Endothelial cell of umbilical vein (primary cell): ENCODE measurements around the gene DDX3X. TPM values are rescaled to one million over a fixed set of nuclear protein-coding genes. Genes with fewer than 3 reads are reported as not detected.
"Not testable (repeated sequence)": the region's sequence is repeated elsewhere in the genome, so short reads cannot be mapped to it uniquely, and the experiment has no call there.

Experiments used
- BruUV-seq: library from RNA; stranded (reverse); fragments of 400-500 nt; replicated peaks from 2 replicates; lab custom pipeline; 2021; lab: Mats Ljungman, UMichigan
- CTCF ChIA-PET: fragments of 300-600, 350-600 bp; sonication (Branson Sonifier 250); formaldehyde crosslinking; loops from one replicate; lab custom pipeline; 2021; ENCODE audit warnings: antibody characterized with exemption, inconsistent platforms; lab: Charles Lee
- POLR2A ChIA-PET: fragments of 300-600, 350-600 bp; sonication (Branson Sonifier 250); formaldehyde crosslinking; loops from one replicate; lab custom pipeline; 2021; ENCODE audit warnings: antibody characterized with exemption, inconsistent platforms; lab: Charles Lee
- DNase-seq: peaks from one replicate; pipeline ENCODE4 v3.0.0-alpha.2; 2011; ENCODE audit warnings: low read depth, low spot score
- FAIRE-seq: peaks from 2 replicates; lab custom pipeline; 2011; peaks lifted over from hg19 to GRCh38; lab: Jason Lieb, UNC
- H2AFZ ChIP-seq: 2 replicates; pipeline ENCODE4 v1.6.0; 2012; ENCODE audit warnings: low read depth, low read length, control low read depth, inconsistent platforms
- H3K27ac ChIP-seq: 2 replicates; pipeline ENCODE4 v1.5.1; 2011; ENCODE audit warnings: low read depth, mild to moderate bottlenecking, control low read depth, low read length, moderate library complexity; ENCODE audit not compliant: insufficient read depth
- H3K27me3 ChIP-seq, 2 experiments: 2 replicates each; pipeline versions ENCODE4 v1.6.0 to v1.6.1; 2011; ENCODE audit warnings: low read length in 2 of 2, mixed read lengths in 1 of 2; ENCODE audit not compliant: control insufficient read depth in 2 of 2, insufficient read depth in 2 of 2
- H3K36me3 ChIP-seq, 2 experiments: 2 replicates in 1 of 2; 3 replicates in 1 of 2; pipeline ENCODE4 v1.5.1; 2011; ENCODE audit warnings: low read length in 2 of 2, mild to moderate bottlenecking in 1 of 2, moderate library complexity in 1 of 2; ENCODE audit not compliant: control insufficient read depth in 2 of 2, insufficient read depth in 2 of 2; ENCODE audit errors: extremely low read depth in 1 of 2
- H3K4me1 ChIP-seq: 3 replicates; pipeline ENCODE4 v1.5.1; 2011; ENCODE audit warnings: mild to moderate bottlenecking, low read length; ENCODE audit not compliant: control insufficient read depth, insufficient read depth; ENCODE audit errors: extremely low read depth
- H3K4me2 ChIP-seq: 2 replicates; pipeline ENCODE4 v1.6.1; 2011; ENCODE audit warnings: low read length, control low read depth, mixed read lengths; ENCODE audit not compliant: insufficient read depth
- H3K4me3 ChIP-seq, 3 experiments: fragments of 200-600 bp in 1 of 3; sonication (generic), shearing (Covaris generic) in 1 of 3; replicated peaks in 1 of 3; 2 replicates each; pipeline ENCODE4 v1.5.1; 2011 to 2016; ENCODE audit warnings: control low read depth in 3 of 3, low read length in 3 of 3, mild to moderate bottlenecking in 2 of 3, inconsistent platforms in 1 of 3, low read depth in 1 of 3, moderate library complexity in 1 of 3; ENCODE audit not compliant: insufficient read depth in 1 of 3
- H3K79me2 ChIP-seq: 2 replicates; pipeline ENCODE4 v1.6.0; 2012; ENCODE audit warnings: low read length, inconsistent platforms; ENCODE audit not compliant: control insufficient read depth, insufficient read depth
- H3K9ac ChIP-seq: replicated peaks from 2 replicates; pipeline ENCODE3; 2011; ENCODE audit warnings: low read length, control low read depth; ENCODE audit not compliant: insufficient read depth; ENCODE audit errors: extremely low read depth
- H3K9me1 ChIP-seq: replicated peaks from 3 replicates; pipeline ENCODE4 v1.6.0; 2011; ENCODE audit warnings: mild to moderate bottlenecking, low read length; ENCODE audit not compliant: control insufficient read depth, insufficient read depth; ENCODE audit errors: extremely low read depth
- H3K9me3 ChIP-seq: replicated peaks from 2 replicates; pipeline ENCODE4 v1.5.1; 2012; ENCODE audit warnings: low read length, inconsistent platforms; ENCODE audit not compliant: control insufficient read depth, insufficient read depth
- H4K20me1 ChIP-seq: replicated peaks from 2 replicates; pipeline ENCODE3; 2011; ENCODE audit warnings: mild to moderate bottlenecking, low read length; ENCODE audit not compliant: control insufficient read depth, insufficient read depth; ENCODE audit errors: extremely low read depth
- JUN ChIP-seq: IDR thresholded peaks from 2 replicates; pipeline ENCODE4 v1.6.1; 2011; ENCODE audit warnings: borderline replicate concordance, low read depth; ENCODE audit not compliant: insufficient read length, insufficient read depth
- MAX ChIP-seq: IDR thresholded peaks from 2 replicates; pipeline ENCODE4 v1.6.1; 2011; ENCODE audit not compliant: insufficient read depth, insufficient read length
- MYC ChIP-seq: IDR thresholded peaks from one replicate; pipeline ENCODE4 v1.6.1; 2011; ENCODE audit warnings: mild to moderate bottlenecking, low read depth, low read length
- POLR2A ChIP-seq: IDR thresholded peaks from 2 replicates; pipeline ENCODE4 v1.6.1; 2012; ENCODE audit warnings: low read depth, mild to moderate bottlenecking, control low read depth, low read length
- POLR2AphosphoS5 ChIP-seq: IDR thresholded peaks from 2 replicates; pipeline ENCODE4 v1.6.1; 2012; ENCODE audit warnings: low read depth, mild to moderate bottlenecking, control low read depth, low read length, moderate library complexity; ENCODE audit not compliant: insufficient read depth
- dilution Hi-C: fragments of 300-500 bp; cut with MboI; formaldehyde crosslinking; loops from one replicate; pipeline ENCODE4 v1.15.0; 2019; ENCODE audit warnings: low sequenced_read_pairs; ENCODE audit not compliant: extremely low pct_ligation_motif_present
- intact Hi-C: fragments of 100-400 bp; cut with micrococcal nuclease; formaldehyde crosslinking; loops from one replicate; pipeline ENCODE4 v1.10.0; 2022
- polyA plus RNA-seq, 4 experiments: library from polyadenylated mRNA; depleted of rRNA in 3 of 4; stranded (reverse) in 3 of 4; unstranded in 1 of 4; fragments of >200 nt; gene quantifications; 2 replicates each; pipeline versions ENCODE4 v1.2.1 to v1.2.3, GENCODE V29; 2011 to 2012; ENCODE audit warnings: missing spikeins in 1 of 4
- total RNA-seq: library from RNA; stranded (reverse); gene quantifications from 2 replicates; pipeline ENCODE4 v1.2.3, GENCODE V29; 2021
- TF ChIP-seq, protein P1 (sequence below), 2 donors: IDR thresholded peaks; 1 replicate in 1 of 2; 2 replicates in 1 of 2; pipeline ENCODE4 v1.5.1; 2011; ENCODE audit warnings: low read length in 2 of 2, mild to moderate bottlenecking in 2 of 2, moderate library complexity in 2 of 2, control low read depth in 1 of 2, inconsistent platforms in 1 of 2, low read depth in 1 of 2; ENCODE audit not compliant: insufficient read depth in 1 of 2; ENCODE audit errors: extremely low read depth in 1 of 2

The DDX3X gene
- total and polyA plus RNA-seq, 2 donors (not counting 3 experiments of a cell fraction or from before 2014, with no cell fraction given): 48.5 to 300 TPM

GRCh38 chrX:41397768-41398167, 63.8 kb downstream of the DDX3X start:
- dilution Hi-C loops: no loop called here
- CTCF ChIA-PET: no interaction called here
- no TSS peak for BruUV-seq

DNA sequence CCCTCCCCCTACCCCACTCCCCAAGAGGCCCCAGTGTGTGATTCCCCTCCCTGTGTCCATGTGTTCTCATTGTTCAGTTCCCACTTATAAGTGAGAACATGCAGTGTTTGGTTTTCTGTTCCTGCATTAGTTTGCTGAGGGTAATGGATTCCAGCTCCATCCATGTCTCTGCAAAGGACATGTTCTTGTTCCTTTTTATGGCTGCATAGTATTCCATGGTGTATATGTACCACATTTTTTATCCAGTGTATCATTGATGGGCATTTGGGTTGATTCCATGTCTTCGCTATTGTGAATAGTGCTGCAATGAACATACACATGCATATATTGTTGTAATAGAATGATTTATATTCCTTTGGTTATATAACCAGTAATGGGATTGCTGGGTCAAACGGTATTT, 68.6 kb downstream of the DDX3X start:
- H3K9me3 ChIP-seq, H2AFZ ChIP-seq, H3K79me2 ChIP-seq, H3K4me2 ChIP-seq, H3K4me1 ChIP-seq, intact Hi-C loops, H3K36me3 ChIP-seq, H3K9me1 ChIP-seq, H3K9ac ChIP-seq, CTCF ChIA-PET, H3K4me3 ChIP-seq, POLR2A ChIA-PET, H3K27me3 ChIP-seq, H4K20me1 ChIP-seq, DNase-seq, dilution Hi-C loops, H3K27ac ChIP-seq, BruUV-seq: not testable (repeated sequence)
- FAIRE-seq: peak; percentile 44

More at GRCh38 chrX:41397768-41398167, 63.8 kb downstream of the DDX3X start:
- no peaks in the 10 kb centered on the region for H3K9me1 ChIP-seq
- H3K4me2 ChIP-seq: no peak overlapping the region
- FAIRE-seq: no peak
- intact Hi-C loops: no loop called here
- no peaks in the 10 kb centered on the region for H3K4me1 ChIP-seq
- no peaks in the 10 kb centered on the region for H3K27me3 ChIP-seq
- no peaks in the 10 kb centered on the region for H3K9me3 ChIP-seq
- no peak overlapping the region for H3K27ac ChIP-seq
- H3K9ac ChIP-seq: no peak overlapping the region
- no peak for DNase-seq
- no peaks in the 10 kb centered on the region for H3K36me3 ChIP-seq
- H2AFZ ChIP-seq: no peak overlapping the region
- no peak for TF ChIP-seq MYC
- no peak for TF ChIP-seq POLR2A
- TF ChIP-seq, protein P1, sequence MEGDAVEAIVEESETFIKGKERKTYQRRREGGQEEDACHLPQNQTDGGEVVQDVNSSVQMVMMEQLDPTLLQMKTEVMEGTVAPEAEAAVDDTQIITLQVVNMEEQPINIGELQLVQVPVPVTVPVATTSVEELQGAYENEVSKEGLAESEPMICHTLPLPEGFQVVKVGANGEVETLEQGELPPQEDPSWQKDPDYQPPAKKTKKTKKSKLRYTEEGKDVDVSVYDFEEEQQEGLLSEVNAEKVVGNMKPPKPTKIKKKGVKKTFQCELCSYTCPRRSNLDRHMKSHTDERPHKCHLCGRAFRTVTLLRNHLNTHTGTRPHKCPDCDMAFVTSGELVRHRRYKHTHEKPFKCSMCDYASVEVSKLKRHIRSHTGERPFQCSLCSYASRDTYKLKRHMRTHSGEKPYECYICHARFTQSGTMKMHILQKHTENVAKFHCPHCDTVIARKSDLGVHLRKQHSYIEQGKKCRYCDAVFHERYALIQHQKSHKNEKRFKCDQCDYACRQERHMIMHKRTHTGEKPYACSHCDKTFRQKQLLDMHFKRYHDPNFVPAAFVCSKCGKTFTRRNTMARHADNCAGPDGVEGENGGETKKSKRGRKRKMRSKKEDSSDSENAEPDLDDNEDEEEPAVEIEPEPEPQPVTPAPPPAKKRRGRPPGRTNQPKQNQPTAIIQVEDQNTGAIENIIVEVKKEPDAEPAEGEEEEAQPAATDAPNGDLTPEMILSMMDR (IDR thresholded peaks at IDR 0.05; ENCODE audit: extremely low read depth in 1 of 2, insufficient read depth in 1 of 2, low read depth in 1 of 2, low read length in 2 of 2): no peak
- no peak for TF ChIP-seq POLR2AphosphoS5
- TF ChIP-seq MAX: no peak
- TF ChIP-seq JUN: no peak
- H3K4me3 ChIP-seq: no peak overlapping the region
- no peaks in the 10 kb centered on the region for H4K20me1 ChIP-seq
- no peaks in the 10 kb centered on the region for H3K79me2 ChIP-seq
- POLR2A ChIA-PET: no interaction called here
